ENCODE measurements around the gene MYL1. TPM values are rescaled to one million over a fixed set of nuclear protein-coding genes. Genes with fewer than 3 reads are reported as not detected.

Gene MYL1
- not detected for total RNA-seq

GRCh38 chr2:210315015-210315788 lies at the start of gene MYL1:
Gene MYL1 (minus strand): TSS chr2:210315174. CDS start chr2:210315042, 132 bp downstream.
- Mint-ChIP-seq H3K4me1 (ENCODE audit: low read depth) (no peaks in the 10 kb centered on the region), H3K36me3 (ENCODE audit: low read depth) (no peaks in the 10 kb centered on the region)
- CTCF ChIA-PET = no interaction called here

DNA sequence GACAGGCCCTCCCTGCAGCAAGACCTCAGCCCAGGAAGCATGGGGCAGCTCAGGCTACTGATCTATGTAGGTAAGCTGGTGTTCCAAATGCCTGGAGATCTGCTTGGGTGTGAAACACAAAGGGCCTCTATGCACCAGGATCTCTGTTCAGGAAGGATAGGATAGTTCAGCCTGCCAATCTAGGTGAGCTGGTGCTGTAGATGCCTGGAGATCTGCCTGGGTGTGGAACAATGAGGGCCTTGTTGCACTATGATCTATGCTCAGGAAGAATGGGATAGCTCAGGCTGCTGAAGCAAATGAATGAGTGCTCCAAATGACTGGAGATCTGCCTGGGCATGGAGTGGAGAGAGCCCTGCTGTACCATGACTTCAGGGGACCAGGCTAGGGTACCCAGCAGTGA lies 48.9 kb upstream of the MYL1 start:
- no peak overlapping the region for H3K4me3 Mint-ChIP-seq
- POLR2A ChIA-PET = no interaction called here
- no peak for DNase-seq
- H3K36me3 Mint-ChIP-seq (ENCODE audit: low read depth) = no peaks in the 10 kb centered on the region
- ATAC-seq = no peak
- CTCF ChIA-PET = no interaction called here
- H3K27me3 Mint-ChIP-seq (ENCODE audit: low read depth) = no peaks in the 10 kb centered on the region
- H3K27ac Mint-ChIP-seq = no peak overlapping the region
- H3K9me3 Mint-ChIP-seq (ENCODE audit: insufficient read depth) = no peaks in the 10 kb centered on the region
- no peaks in the 10 kb centered on the region for H3K4me1 Mint-ChIP-seq (ENCODE audit: low read depth)

More at GRCh38 chr2:210315015-210315788, at the start of gene MYL1:
- POLR2A ChIA-PET = no interaction called here
- no peaks in the 10 kb centered on the region for H3K9me3 Mint-ChIP-seq (ENCODE audit: insufficient read depth)
- H3K27ac Mint-ChIP-seq = no peak within 1 kb of the TSS
- no peaks in the 10 kb centered on the region for H3K27me3 Mint-ChIP-seq (ENCODE audit: low read depth)
- H3K4me3 Mint-ChIP-seq = no peak within 1 kb of the TSS
- DNase-seq (no peak), ATAC-seq (no peak)

DNA sequence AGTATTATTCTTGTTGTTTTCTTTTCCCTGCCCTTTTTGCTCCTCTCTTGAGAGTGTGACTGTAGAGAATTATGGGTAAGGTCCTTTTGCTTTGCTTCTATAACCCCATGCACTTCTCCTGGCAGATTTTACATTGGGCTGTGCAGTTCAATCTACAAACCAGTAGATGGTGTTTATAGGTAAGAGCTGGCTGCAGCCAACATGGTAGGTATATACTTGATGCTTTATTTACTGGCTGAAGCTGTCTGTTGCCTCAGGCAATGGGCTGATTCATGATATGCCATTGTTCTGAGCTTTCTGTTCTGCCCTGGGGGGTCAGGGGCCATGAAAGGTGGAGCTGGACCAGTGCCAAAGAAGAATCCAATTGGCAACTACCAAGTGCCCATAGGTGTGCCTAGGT lies 48.3 kb upstream of the MYL1 start:
- Mint-ChIP-seq H3K9me3 (ENCODE audit: insufficient read depth) (no peaks in the 10 kb centered on the region), H3K4me1 (ENCODE audit: low read depth) (no peaks in the 10 kb centered on the region), H3K36me3 (ENCODE audit: low read depth) (no peaks in the 10 kb centered on the region), H3K27me3 (ENCODE audit: low read depth) (no peaks in the 10 kb centered on the region), H3K4me3 (no peak overlapping the region), H3K27ac (no peak overlapping the region)
- no peak for DNase-seq
- ChIA-PET CTCF (no interaction called here), POLR2A (no interaction called here)
- ATAC-seq = no peak

DNA sequence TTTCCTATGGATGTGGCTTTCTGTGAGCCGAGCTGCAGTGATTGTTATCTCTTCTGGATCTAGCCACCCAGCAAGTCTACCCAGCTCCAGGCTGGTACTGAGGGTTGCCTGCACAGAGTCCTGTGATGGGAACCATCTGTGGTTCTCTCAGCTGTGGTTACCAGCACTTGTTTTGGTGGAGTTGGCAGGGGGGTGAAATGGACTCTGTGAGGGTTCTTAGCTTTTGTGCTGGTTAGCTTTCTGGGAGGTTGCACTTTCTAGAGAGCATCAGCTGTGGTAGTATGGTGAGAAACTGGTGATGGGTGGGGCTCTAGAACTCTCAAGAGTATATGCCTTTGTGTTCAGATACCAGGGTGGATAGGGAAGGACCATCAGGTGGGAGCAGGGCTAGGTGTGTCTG lies 45.4 kb upstream of the MYL1 start:
- H3K27me3 Mint-ChIP-seq (ENCODE audit: low read depth) = no peaks in the 10 kb centered on the region
- ChIA-PET POLR2A (no interaction called here), CTCF (no interaction called here)
- DNase-seq (no peak), ATAC-seq (no peak)
- H3K4me1 Mint-ChIP-seq (ENCODE audit: low read depth) = no peaks in the 10 kb centered on the region
- H3K27ac Mint-ChIP-seq = no peak overlapping the region
- no peak overlapping the region for H3K4me3 Mint-ChIP-seq
- no peaks in the 10 kb centered on the region for H3K36me3 Mint-ChIP-seq (ENCODE audit: low read depth)
- no peaks in the 10 kb centered on the region for H3K9me3 Mint-ChIP-seq (ENCODE audit: insufficient read depth)

- CTCF ChIA-PET = no interaction called here
- H3K27ac Mint-ChIP-seq = no peak overlapping the region
- no peaks in the 10 kb centered on the region for H3K9me3 Mint-ChIP-seq (ENCODE audit: insufficient read depth)
- H3K36me3 Mint-ChIP-seq (ENCODE audit: low read depth) = no peaks in the 10 kb centered on the region
- no peak overlapping the region for H3K4me3 Mint-ChIP-seq
- DNase-seq (no peak), ATAC-seq (no peak)
- POLR2A ChIA-PET = no interaction called here
- H3K27me3 Mint-ChIP-seq (ENCODE audit: low read depth) = no peaks in the 10 kb centered on the region
- H3K4me1 Mint-ChIP-seq (ENCODE audit: low read depth) = no peaks in the 10 kb centered on the region
Measured at GRCh38 chr2:210356944-210357343, 42.0 kb upstream of the MYL1 start.

DNA sequence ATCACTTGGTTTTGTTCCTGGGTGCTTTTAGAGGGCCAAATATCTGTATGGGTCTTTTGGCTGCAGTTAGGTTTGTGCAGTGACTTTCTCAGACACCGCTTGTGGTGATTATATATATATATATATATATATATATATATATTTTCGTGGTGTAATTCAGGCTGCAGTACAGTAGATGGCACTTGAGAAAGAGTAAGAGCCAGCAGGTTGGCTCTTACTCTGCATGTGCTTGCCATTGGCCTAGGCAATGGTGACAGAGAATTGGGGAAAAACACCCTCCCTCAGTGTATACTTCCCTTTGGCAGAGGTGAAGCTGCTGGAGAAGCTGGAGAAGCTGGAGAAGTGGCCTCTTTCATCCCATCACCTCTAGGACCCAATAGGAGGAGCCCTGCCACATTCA lies 22.2 kb upstream of the MYL1 start:
- Mint-ChIP-seq H3K9me3 (ENCODE audit: insufficient read depth) (no peaks in the 10 kb centered on the region), H3K4me1 (ENCODE audit: low read depth) (no peaks in the 10 kb centered on the region), H3K27me3 (ENCODE audit: low read depth) (no peaks in the 10 kb centered on the region), H3K4me3 (no peak overlapping the region), H3K27ac (no peak overlapping the region), H3K36me3 (ENCODE audit: low read depth) (no peaks in the 10 kb centered on the region)
- no peak for ATAC-seq
- DNase-seq = no peak
- POLR2A ChIA-PET = no interaction called here
- CTCF ChIA-PET = no interaction called here

DNA sequence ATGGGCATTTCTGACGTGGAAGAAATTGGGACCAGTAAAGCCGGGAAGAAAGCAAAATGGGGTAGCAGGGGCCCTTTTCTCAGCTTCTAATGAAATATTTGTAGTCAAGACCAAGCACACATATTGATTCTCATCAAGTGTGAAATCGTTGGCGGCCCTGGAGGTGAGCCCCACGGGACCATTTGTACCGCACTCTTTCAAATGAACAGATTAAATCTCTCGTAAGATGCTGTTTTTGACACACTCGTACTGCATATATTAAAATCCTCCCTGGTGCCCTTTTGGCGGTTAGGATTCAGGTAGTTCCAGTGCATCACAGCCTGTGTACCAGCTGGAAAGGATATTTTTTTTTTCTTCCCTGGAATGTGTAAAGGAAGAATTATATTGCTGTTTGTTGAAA lies 9.9 kb upstream of the MYL1 start:
- H3K36me3 Mint-ChIP-seq (ENCODE audit: low read depth) = no peaks in the 10 kb centered on the region
- no peak overlapping the region for H3K4me3 Mint-ChIP-seq
- no peak overlapping the region for H3K27ac Mint-ChIP-seq
- H3K4me1 Mint-ChIP-seq (ENCODE audit: low read depth) = no peaks in the 10 kb centered on the region
- no peaks in the 10 kb centered on the region for H3K27me3 Mint-ChIP-seq (ENCODE audit: low read depth)
- ChIA-PET CTCF (no interaction called here), POLR2A (no interaction called here)
- no peaks in the 10 kb centered on the region for H3K9me3 Mint-ChIP-seq (ENCODE audit: insufficient read depth)
- ATAC-seq (no peak), DNase-seq (no peak)

DNA sequence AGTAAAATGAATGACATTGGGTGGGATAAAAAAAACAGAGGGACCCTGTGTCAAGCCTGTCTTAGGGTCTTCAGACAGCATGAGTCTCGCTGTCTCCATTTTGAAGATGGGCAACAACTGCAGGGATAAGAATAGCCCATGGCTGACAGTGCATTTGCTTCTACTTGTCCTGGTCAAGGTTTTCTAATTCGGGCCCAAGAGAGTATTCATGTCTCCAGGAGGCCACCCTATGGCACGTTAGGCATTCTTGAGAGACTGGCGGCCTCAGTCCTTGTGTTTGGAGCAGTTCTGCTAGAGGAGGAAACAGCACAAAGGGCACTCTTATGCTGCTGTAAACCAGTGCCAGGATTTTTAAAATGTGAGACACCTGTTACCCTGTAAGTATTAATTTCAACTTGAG lies 9.5 kb upstream of the MYL1 start:
- POLR2A ChIA-PET = no interaction called here
- Mint-ChIP-seq H3K4me3 (no peak overlapping the region), H3K27me3 (ENCODE audit: low read depth) (no peaks in the 10 kb centered on the region), H3K36me3 (ENCODE audit: low read depth) (no peaks in the 10 kb centered on the region), H3K9me3 (ENCODE audit: insufficient read depth) (no peaks in the 10 kb centered on the region), H3K27ac (no peak overlapping the region), H3K4me1 (ENCODE audit: low read depth) (no peaks in the 10 kb centered on the region)
- DNase-seq (no peak), ATAC-seq (no peak)
- CTCF ChIA-PET = no interaction called here

DNA sequence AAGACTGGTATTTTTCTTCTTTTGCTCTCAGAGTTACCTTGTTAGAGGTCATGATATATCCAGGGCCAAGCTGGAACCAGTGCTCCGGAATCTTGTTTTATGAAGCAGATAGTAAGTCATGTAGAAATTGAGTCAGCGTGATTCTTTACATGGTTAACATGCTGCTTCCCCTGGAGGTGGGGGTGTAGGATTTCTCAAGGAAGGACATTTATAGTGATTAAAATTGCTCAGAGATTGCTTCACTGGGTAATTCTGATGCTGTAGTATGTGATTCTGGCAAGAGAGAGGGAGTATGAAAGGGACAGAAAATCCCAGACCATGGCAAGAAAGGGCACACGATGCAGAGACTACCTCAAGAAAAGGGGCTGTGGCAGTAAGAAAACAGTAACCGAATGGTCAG lies 8.0 kb upstream of the MYL1 start:
- CTCF ChIA-PET = no interaction called here
- Mint-ChIP-seq H3K4me1 (ENCODE audit: low read depth) (no peaks in the 10 kb centered on the region), H3K9me3 (ENCODE audit: insufficient read depth) (no peaks in the 10 kb centered on the region), H3K27me3 (ENCODE audit: low read depth) (no peaks in the 10 kb centered on the region), H3K27ac (no peak overlapping the region), H3K36me3 (ENCODE audit: low read depth) (no peaks in the 10 kb centered on the region), H3K4me3 (no peak overlapping the region)
- POLR2A ChIA-PET = no interaction called here
- DNase-seq = no peak
- no peak for ATAC-seq

DNA sequence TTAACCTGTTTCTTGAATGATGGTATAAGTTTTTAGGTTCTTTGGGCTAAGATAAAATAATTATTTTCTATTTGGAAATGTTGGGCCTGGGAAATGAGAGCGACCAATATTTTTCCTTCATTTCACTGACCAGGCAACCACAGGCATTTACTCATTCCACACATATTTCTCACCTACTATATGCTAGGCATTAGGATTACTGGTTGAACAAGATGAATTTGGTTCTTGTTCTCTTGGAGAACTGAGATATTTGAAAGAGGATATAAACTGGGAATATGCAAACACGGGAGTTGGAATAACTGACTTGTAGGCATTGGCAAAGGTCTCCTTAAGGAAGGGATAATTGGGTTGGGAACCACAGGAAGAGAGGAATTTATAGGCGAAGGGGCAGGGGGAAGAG lies 3.9 kb upstream of the MYL1 start:
- no peaks in the 10 kb centered on the region for H3K9me3 Mint-ChIP-seq (ENCODE audit: insufficient read depth)
- CTCF ChIA-PET = no interaction called here
- no peaks in the 10 kb centered on the region for H3K4me1 Mint-ChIP-seq (ENCODE audit: low read depth)
- H3K4me3 Mint-ChIP-seq = no peak overlapping the region
- H3K27ac Mint-ChIP-seq = no peak overlapping the region
- H3K27me3 Mint-ChIP-seq (ENCODE audit: low read depth) = no peaks in the 10 kb centered on the region
- POLR2A ChIA-PET = no interaction called here
- ATAC-seq = no peak
- H3K36me3 Mint-ChIP-seq (ENCODE audit: low read depth) = no peaks in the 10 kb centered on the region
- no peak for DNase-seq

- ChIA-PET POLR2A (no interaction called here), CTCF (no interaction called here)
- Mint-ChIP-seq H3K4me1 (ENCODE audit: low read depth) (no peaks in the 10 kb centered on the region), H3K27ac (no peak overlapping the region), H3K4me3 (no peak overlapping the region), H3K36me3 (ENCODE audit: low read depth) (no peaks in the 10 kb centered on the region), H3K27me3 (ENCODE audit: low read depth) (no peaks in the 10 kb centered on the region), H3K9me3 (ENCODE audit: insufficient read depth) (no peaks in the 10 kb centered on the region)
- DNase-seq (no peak), ATAC-seq (no peak)
Measured at GRCh38 chr2:210318486-210318885, 3.5 kb upstream of the MYL1 start.

DNA sequence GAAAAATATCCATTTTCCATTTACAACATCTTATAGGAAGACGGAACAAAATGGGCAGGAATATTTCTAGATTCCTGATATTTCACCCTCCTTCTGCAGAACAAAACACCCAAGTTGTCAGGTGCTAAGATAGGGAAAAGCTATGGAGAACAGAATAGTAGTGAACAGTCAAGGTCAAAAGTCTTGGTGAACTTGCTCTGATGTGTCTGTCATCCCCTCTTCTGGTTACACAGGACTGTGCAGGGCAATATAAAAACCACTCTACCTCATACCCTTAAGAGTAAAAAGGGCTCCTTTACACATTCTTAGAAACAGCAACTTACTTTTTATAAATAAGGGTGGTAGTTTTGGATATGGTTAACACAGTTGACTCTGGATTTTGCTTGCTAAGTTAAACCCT lies 4.4 kb downstream of the MYL1 start:
- no peak overlapping the region for H3K27ac Mint-ChIP-seq
- POLR2A ChIA-PET = no interaction called here

GRCh38 chr2:210309548-210310233 lies 5.3 kb downstream of the MYL1 start:
- CTCF ChIA-PET = no interaction called here
- ATAC-seq (no peak), DNase-seq (no peak)
- POLR2A ChIA-PET = no interaction called here
- Mint-ChIP-seq H3K27me3 (ENCODE audit: low read depth) (no peaks in the 10 kb centered on the region), H3K36me3 (ENCODE audit: low read depth) (no peaks in the 10 kb centered on the region), H3K27ac (no peak overlapping the region), H3K4me3 (no peak overlapping the region), H3K9me3 (ENCODE audit: insufficient read depth) (no peaks in the 10 kb centered on the region), H3K4me1 (ENCODE audit: low read depth) (no peaks in the 10 kb centered on the region)

More for the DNA sequence above, 4.4 kb downstream of the MYL1 start:
- no peak for ATAC-seq
- Mint-ChIP-seq H3K4me3 (no peak overlapping the region), H3K9me3 (ENCODE audit: insufficient read depth) (no peaks in the 10 kb centered on the region), H3K36me3 (ENCODE audit: low read depth) (no peaks in the 10 kb centered on the region), H3K27me3 (ENCODE audit: low read depth) (no peaks in the 10 kb centered on the region), H3K4me1 (ENCODE audit: low read depth) (no peaks in the 10 kb centered on the region)
- CTCF ChIA-PET = no interaction called here
- no peak for DNase-seq

Measured in activated CD8-positive, alpha-beta T cell treated with anti-CD3 and anti-CD28 coated beads, Interleukin-2, amount 10 ng/mL, durations not matched to agents 7 days and 5 days (primary cell).